Stimulated activated CD4-positive, alpha-beta T cell treated with anti-CD3 and anti-CD28 coated beads, TNF-alpha, amount 100 ng/mL, for 1 hour (primary cell): ENCODE measurements around the gene KRTAP5-9.
"Not testable (repeated sequence)": the region's sequence is repeated elsewhere in the genome, so short reads cannot be mapped to it uniquely, and the experiment has no call there.

ENCODE experiments used
- DNase-seq, 3 donors: peaks; one replicate each; pipeline ENCODE4 v3.0.0-alpha.2; 2020; ENCODE audit warnings: low read depth in 3 of 3, low spot score in 1 of 3

Gene KRTAP5-9

GRCh38 chr11:71562120-71562519 is 13.9 kb downstream of the KRTAP5-9 start:
- no peak for DNase-seq

GRCh38 chr11:71563406-71563805 is 15.2 kb downstream of the KRTAP5-9 start:
- DNase-seq, result no peak

DNA sequence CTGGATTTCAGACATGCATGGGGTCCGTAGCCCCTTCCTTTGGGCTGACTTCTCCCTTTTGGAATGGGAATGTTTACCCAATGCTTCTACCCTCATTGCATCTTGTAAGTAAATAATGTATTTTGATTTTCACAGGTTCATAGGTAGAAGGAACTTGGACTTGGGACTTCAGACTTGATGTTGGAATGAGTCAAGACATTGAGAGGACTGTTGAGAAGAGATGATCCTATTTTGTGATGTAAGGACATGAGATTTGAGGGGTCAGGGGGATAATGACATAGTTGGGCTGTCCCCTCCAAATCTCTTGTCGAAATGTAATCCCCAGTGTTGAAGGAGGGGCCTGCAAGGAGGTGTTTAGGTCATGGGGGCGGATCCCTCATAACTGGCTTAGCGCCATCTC is 16.2 kb downstream of the KRTAP5-9 start:
- DNase-seq, result no peak

DNA sequence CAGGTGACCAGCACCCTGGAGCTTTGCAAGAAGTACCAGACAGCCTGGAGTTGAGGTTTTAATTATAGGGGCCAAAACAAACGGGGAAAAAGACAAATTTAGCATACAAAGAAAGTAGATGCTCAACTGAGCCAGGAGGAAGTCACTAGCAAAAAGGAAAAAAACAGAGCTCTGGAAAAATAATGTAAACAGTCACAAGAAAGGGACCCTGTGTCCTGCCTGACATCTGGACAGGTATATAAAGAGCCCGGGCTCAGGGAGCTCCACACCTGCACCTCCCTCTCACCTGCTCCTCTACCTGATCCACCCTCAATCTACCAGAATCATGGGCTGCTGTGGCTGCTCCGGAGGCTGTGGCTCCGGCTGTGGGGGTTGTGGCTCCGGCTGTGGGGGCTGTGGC is 17.0 kb downstream of the KRTAP5-9 start, which contains the start of gene KRTAP5-10:
Gene KRTAP5-10 (plus strand): TSS at position 301 of the 400 bp plus-strand sequence. CDS start 25 bp downstream, at position 326.
- DNase-seq, result no peak

DNA sequence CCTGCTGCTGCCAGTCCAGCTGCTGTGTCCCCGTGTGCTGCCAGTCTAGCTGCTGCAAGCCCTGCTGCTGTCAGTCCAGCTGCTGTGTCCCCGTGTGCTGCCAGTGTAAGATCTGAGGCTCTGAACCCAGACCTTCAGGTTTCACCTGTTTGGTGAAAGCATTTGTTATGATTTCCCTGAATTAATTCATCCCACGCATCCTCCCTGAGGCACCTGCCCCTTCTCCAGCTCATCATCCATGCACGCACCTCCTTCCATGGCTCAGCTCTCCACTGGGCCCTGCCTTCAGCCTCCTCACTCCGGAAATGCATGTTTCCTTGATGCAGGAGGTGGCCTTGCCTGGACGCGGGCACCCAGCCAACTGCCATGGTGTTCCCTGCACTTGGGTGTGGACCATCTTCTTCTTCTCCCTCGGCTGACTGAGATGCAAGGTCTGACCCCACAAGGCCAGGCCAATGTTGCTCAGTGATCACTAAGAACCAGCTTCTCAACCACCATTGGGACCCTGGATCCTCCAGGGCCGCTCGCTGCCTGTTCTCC is 17.9 kb downstream of the KRTAP5-9 start:
- no peak for DNase-seq

GRCh38 chr11:71566626-71567599 is 18.7 kb downstream of the KRTAP5-9 start:
- DNase-seq, result not testable (repeated sequence)

- DNase-seq, result not testable (repeated sequence)
Observed at GRCh38 chr11:71567633-71568032, 19.4 kb downstream of the KRTAP5-9 start.

- DNase-seq, result no peak
Observed at GRCh38 chr11:71568704-71569349, 20.6 kb downstream of the KRTAP5-9 start.

- not testable (repeated sequence) for DNase-seq
Observed at GRCh38 chr11:71571101-71571850, 23.1 kb downstream of the KRTAP5-9 start.

DNA sequence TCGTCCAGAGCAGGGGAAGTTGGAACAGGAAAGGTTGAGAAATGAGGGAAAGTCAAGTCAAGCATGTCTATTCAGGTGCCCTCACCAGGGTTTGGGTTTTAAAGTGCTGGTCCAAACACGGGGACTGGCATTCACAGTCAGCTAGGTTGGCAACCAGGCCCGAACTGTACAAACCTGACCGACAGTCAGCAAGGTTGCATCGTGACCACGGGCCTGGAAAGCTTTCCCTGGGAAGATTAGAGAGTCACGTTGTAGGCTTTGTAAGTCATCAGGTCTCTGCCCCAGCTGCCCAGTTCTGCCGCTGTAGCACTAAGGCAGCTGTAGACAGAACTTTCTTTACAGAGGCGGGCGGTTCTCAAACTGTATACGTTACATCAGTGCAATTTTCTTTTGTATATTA is 24.6 kb downstream of the KRTAP5-9 start:
- no peak for DNase-seq

- no peak for DNase-seq
Observed at GRCh38 chr11:71574418-71574817, 26.2 kb downstream of the KRTAP5-9 start.

GRCh38 chr11:71575723-71576424 is 27.7 kb downstream of the KRTAP5-9 start:
- DNase-seq, result no peak

DNA sequence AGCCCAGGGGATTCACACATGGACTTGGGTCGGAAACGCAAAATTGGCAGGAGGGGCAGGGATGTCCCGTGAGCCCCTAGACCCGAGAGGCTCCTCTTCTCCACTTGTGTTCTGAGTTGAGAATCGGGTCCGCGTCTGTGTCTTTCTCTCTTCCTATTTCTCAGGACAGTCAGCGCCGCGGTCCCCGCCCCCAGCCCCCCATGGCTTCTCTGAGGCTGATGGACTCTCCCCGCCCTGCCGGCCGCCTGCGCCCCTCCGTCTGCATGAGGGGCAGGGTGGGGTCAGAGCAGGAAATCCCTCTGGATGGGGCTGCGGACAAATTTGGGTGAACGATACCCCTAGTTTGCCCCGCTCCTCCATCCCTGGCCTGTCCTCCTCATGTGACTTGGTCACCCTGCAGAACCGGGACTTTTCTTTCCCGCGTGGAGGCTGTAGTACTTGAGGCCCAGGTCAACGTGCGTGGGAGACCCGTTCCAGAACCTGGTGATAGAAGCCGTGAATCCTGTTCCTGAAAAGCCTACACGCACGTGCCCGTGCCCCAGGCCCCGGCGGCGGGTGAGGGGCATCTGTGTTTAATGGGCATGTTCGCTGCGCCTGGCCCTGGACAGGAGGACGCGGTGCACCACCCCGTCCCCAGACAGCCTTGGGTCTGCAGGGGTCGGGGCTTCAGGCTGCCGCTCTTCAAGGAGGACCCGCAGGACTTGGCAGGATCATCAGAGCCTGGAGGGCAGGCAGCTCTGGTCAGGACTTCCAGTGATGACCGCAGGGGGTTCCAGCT is 28.7 kb downstream of the KRTAP5-9 start:
- not testable (repeated sequence) for DNase-seq

DNA sequence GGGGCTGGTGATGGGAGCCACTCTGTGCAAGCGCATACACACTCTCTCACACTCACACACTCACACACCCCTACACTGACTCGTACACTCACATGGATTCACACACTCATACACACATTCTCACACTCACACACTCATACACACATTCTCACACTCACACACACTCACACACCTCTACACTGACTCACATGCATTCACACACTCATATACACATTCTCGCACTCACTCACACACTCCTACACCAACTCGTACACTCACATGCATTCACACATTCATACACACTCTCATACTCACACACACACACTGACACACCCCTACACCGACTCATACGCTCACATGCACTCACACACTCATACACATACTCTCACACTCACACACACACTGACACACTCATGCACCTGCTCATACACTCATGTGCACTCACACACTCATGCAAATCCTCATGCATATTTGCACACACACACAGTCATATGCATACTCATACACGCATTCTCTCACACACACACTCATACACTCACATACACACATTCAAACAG is 29.3 kb downstream of the KRTAP5-9 start:
- DNase-seq, result no peak

GRCh38 chr11:71579513-71579912 is 31.3 kb downstream of the KRTAP5-9 start:
- DNase-seq, result not testable (repeated sequence)

DNA sequence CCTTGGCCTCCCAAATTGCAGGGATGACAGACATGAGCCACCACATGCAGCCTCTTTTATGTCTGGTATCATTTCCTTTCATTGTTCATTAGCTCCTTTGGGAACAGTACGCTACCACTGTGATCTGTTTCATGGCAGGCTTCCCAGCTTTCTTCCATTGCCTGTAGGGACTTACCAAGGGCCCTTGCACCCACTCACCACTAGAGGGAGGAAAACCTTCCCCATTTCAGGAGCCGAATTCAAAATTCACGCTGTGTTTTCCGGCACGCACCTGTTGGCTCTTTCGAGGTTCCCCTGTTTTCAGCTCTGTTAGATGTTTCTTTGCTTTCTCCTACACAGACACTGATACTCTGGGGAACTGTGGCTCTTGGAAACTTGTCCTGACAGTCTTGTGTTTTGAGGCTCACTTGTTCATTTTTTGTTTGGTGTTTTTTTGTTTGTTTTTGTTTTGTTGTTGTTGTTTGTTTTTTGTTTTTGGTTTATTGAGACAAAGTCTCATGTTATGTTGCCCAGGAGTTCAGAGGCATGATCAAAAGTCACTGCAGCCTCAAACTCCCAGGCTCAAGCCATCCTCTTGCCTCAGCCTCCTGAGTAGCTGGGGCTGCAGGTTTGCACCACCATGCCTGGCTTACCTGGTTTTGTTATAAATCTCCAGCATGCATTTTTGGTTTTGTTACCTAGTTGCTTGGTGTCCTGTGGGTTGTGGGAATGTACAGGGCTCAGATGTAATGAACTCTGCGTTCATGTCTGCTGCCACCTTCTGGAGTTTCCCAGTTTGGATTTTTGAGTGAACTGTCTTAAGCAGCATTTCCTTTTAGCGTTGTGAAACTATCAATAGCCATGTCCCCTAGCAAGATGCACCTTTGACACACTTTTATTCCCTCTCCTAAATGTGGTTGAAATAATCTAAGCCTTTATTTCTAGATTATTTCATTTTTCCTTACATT is 32.1 kb downstream of the KRTAP5-9 start:
- no peak for DNase-seq

DNA sequence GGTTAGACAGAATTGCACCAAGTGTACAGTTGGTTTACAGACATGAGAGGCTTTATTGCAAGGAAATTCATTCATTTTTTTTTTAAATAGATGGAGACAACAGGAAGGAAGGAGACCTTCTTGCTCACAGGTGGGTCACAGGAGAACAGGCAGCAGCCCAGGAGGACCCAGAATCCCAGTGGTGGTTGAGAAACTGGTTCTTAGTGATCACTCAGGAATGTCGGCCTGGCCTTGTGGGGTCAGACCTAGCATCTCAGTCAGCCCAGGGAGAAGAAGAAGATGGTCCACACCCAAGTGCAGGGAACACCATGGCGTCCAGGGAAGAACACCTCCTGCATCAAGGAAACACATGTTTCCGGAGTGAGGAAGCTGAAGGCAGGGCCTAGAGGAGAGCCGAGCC is 33.6 kb downstream of the KRTAP5-9 start:
- no peak for DNase-seq

DNA sequence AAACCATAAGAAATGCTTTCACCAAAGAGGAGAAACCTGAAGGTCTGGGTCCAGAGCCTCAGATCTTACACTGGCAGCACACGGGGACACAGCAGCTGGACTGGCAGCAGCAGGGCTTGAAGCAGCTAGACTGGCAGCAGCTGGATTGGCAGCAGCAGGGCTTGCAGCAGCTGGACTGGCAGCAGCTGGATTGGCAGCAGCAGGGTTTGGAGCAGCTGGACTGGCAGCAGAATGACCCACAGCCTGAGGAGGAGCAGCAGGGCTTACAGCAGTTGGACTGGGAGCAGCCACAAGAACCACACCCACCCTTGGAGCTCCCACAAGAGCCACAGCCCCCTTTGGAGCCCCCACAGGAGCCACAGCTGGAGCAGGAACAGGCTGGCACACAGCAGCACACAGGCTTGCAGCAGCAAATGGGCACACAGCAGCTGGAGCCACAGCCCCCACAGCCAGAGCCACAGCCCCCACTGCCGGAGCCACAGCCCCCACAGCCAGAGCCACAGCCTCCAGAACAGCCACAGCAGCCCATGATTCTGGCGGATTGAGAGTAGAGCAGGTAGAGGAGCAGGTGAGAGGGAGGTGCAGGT is 34.2 kb downstream of the KRTAP5-9 start, which contains the start of gene KRTAP5-11:
Gene KRTAP5-11 (minus strand): TSS at position 567 of the 587 bp plus-strand sequence. CDS start 38 bp downstream, at position 529.
- no peak for DNase-seq
